Measurements from ENCODE around the gene CNTNAP2.

GRCh38 chr7:147584771-147585193 lies 1468.2 kb downstream of the CNTNAP2 start:
- TF ChIP-seq, protein P1, sequence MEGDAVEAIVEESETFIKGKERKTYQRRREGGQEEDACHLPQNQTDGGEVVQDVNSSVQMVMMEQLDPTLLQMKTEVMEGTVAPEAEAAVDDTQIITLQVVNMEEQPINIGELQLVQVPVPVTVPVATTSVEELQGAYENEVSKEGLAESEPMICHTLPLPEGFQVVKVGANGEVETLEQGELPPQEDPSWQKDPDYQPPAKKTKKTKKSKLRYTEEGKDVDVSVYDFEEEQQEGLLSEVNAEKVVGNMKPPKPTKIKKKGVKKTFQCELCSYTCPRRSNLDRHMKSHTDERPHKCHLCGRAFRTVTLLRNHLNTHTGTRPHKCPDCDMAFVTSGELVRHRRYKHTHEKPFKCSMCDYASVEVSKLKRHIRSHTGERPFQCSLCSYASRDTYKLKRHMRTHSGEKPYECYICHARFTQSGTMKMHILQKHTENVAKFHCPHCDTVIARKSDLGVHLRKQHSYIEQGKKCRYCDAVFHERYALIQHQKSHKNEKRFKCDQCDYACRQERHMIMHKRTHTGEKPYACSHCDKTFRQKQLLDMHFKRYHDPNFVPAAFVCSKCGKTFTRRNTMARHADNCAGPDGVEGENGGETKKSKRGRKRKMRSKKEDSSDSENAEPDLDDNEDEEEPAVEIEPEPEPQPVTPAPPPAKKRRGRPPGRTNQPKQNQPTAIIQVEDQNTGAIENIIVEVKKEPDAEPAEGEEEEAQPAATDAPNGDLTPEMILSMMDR (IDR thresholded peaks at IDR 0.05): no peak
- no peak for TF ChIP-seq POLR2AphosphoS5 (IDR thresholded peaks at IDR 0.05; ENCODE audit: low read depth, low read length)
